HUES64 (cell line): ENCODE data around the gene PSME3IP1.

Source experiments
- H3K27ac ChIP-seq: 2 replicates; pipeline ENCODE4 v1.7.0; 2013; ENCODE audit warnings: low read depth, low read length, inconsistent platforms
- H3K27me3 ChIP-seq: 2 replicates; pipeline ENCODE4 v1.6.1; 2013; ENCODE audit warnings: mild to moderate bottlenecking, low read length; ENCODE audit not compliant: insufficient read depth
- H3K36me3 ChIP-seq: 2 replicates; pipeline ENCODE4 v1.6.1; 2013; ENCODE audit warnings: mild to moderate bottlenecking, low read length; ENCODE audit not compliant: insufficient read depth
- H3K4me1 ChIP-seq: 2 replicates; pipeline ENCODE4 v1.6.1; 2013; ENCODE audit warnings: mild to moderate bottlenecking, low read length, moderate library complexity; ENCODE audit not compliant: insufficient read depth
- H3K4me3 ChIP-seq: 2 replicates; pipeline ENCODE4 v1.5.1; 2013; ENCODE audit warnings: mild to moderate bottlenecking, low read length, moderate library complexity
- H3K9ac ChIP-seq: 2 replicates; pipeline ENCODE4 v1.6.1; 2013; ENCODE audit warnings: mild to moderate bottlenecking, low read depth, low read length
- H3K9me3 ChIP-seq: 2 replicates; pipeline ENCODE4 v1.6.1; 2013; ENCODE audit warnings: low read depth, low read length; ENCODE audit not compliant: insufficient read depth
- WGBS: fragments of 150-250, 120-280 bp; methylation state at CpG from one replicate; pipeline ENCODE4 v1.1.7; 2013; ENCODE audit warnings: missing lambda C conversion rate; 5-methylcytosine and 5-hydroxymethylcytosine counted together

PSME3IP1 gene

GRCh38 chr16:57150682-57151330 lies 35.0 kb downstream of the PSME3IP1 start:
- Histone ChIP-seq H3K4me1 (peaks cover 34% of the 10 kb centered on the region), H3K27me3 (no peaks in the 10 kb centered on the region), H3K9ac (no peak overlapping the region), H3K4me3 (no peak overlapping the region), H3K9me3 (no peaks in the 10 kb centered on the region), H3K27ac (no peak overlapping the region), H3K36me3 (peaks cover 37% of the 10 kb centered on the region)
- 86% methylated on average over 9 of the region's 9 CpGs for WGBS

- Histone ChIP-seq H3K4me3 (no peak overlapping the region), H3K4me1 (peaks cover 34% of the 10 kb centered on the region), H3K27me3 (no peaks in the 10 kb centered on the region), H3K36me3 (peaks cover 23% of the 10 kb centered on the region), H3K27ac (no peak overlapping the region), H3K9me3 (no peaks in the 10 kb centered on the region), H3K9ac (no peak overlapping the region)
- WGBS: 95% methylated on average over 10 of the region's 10 CpGs
Observed at GRCh38 chr16:57149391-57149790, 36.4 kb downstream of the PSME3IP1 start.

- Histone ChIP-seq H3K4me3 (no peak overlapping the region), H3K36me3 (peaks cover 14% of the 10 kb centered on the region), H3K9me3 (no peaks in the 10 kb centered on the region), H3K9ac (no peak overlapping the region), H3K4me1 (peaks cover 34% of the 10 kb centered on the region), H3K27me3 (no peaks in the 10 kb centered on the region), H3K27ac (no peak overlapping the region)
- WGBS: 96% methylated on average over 6 of the region's 6 CpGs
Observed at GRCh38 chr16:57148481-57148880, 37.4 kb downstream of the PSME3IP1 start.

GRCh38 chr16:57147381-57148221 lies 38.2 kb downstream of the PSME3IP1 start:
- Histone ChIP-seq H3K27ac (peak overlapping the region; percentile 62), H3K27me3 (no peaks in the 10 kb centered on the region), H3K36me3 (peaks cover 5% of the 10 kb centered on the region), H3K4me3 (no peak overlapping the region), H3K4me1 (peaks cover 34% of the 10 kb centered on the region), H3K9ac (no peak overlapping the region), H3K9me3 (no peaks in the 10 kb centered on the region)
- 39% methylated on average over 14 of the region's 14 CpGs for WGBS

DNA sequence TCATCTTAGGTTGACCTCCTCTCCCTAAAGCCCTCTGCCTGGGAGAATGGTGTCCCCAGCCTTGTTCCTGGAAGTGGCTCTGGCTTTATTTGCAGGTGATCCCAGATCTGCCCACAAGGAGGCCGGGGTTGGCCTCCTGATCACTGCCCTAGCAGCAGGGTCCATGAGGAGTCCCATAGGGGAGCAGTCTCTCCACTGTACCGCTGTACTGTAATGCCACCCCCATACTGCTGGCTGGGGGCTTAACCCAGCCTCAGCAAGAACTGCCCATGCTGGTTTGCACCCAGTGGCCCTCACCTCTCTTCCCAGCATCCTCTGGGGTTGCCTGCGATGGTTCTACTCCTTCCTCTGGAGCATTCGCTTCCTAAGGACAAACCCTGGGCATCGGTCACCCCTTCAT lies 39.1 kb downstream of the PSME3IP1 start:
- peaks cover 32% of the 10 kb centered on the region for H3K4me1 ChIP-seq
- no peaks in the 10 kb centered on the region for H3K36me3 ChIP-seq
- H3K27ac ChIP-seq: peak overlapping the region; percentile 17; the same call in 1 of the 2 replicates
- WGBS: 86% methylated on average over 5 of the region's 5 CpGs
- no peaks in the 10 kb centered on the region for H3K27me3 ChIP-seq
- no peaks in the 10 kb centered on the region for H3K9me3 ChIP-seq
- H3K4me3 ChIP-seq: no peak overlapping the region
- no peak overlapping the region for H3K9ac ChIP-seq

DNA sequence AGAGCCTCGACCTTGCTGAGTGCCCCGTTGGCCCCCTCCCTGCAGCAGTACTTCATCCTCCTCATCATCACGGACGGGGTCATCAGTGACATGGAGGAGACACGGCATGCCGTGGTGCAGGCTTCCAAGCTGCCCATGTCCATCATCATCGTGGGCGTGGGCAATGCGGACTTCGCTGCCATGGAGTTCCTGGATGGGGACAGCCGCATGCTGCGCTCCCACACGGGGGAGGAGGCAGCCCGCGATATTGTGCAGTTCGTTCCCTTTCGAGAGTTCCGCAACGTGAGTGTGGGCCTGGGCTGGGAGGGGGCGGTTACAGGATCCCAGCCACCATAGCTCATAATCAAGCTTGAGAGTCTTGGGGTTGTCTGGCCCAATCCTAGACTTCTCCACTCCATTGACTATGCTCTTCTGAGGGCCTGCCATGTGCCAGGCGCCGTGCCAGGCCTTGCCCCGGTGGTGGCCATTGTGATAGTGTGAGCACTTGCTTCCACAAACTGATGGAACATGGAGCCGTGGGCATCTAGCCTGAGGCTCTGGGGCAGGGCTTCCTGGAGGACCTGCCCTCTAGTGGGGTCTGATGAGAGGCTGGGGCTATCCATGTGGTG lies 39.7 kb downstream of the PSME3IP1 start:
- Histone ChIP-seq H3K9ac (no peak overlapping the region), H3K27me3 (no peaks in the 10 kb centered on the region), H3K9me3 (no peaks in the 10 kb centered on the region), H3K4me1 (peaks cover 27% of the 10 kb centered on the region), H3K36me3 (no peaks in the 10 kb centered on the region), H3K4me3 (no peak overlapping the region), H3K27ac (no peak overlapping the region)
- WGBS: 96% methylated on average over 24 of the region's 24 CpGs

DNA sequence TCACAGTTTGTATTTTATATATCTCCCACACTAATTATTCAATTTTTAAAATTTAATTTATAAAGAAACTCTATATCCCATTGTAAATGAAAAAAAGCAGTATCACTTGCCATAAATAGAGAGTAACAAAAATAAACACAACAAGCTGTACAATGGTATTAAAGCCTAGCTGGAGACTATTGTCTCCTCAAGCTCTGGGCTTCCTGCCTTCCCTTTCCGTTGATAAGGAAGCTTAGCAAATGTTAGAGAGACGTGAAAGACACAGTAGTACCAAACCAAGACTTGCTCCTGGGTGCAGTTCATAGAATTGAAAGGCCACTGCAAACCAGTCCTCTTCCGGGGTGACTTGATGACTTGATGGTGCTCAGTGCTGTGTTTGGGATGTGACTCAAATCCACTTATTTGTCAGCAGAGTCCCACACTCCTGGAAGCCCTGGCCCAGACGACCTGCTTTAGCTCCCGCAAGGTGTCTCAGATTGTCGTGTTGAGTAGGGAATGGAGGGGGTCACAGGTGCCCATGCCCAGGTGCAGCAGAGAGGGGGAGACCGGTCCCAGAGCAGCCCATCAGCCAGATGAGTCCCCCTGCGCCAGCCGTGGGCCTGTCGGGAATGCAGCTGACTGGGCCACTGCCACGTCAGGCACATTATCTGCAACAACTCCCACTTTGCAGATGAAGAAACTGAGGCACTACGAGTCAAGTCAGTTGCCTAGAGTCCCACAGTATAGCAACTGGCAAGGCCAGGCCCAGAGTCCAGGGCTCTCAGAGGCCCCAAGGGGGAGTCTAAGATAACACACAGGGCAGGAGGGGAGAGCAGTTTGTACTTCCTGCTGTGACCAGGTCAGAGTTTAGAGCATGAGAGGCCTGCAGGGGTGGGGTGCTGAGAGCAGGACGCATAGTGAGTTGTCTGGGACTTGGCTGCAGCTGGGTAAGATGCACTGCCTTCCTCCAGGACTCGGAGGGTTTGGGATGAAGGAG lies 40.5 kb downstream of the PSME3IP1 start:
- peaks cover 20% of the 10 kb centered on the region for H3K4me1 ChIP-seq
- H3K36me3 ChIP-seq: no peaks in the 10 kb centered on the region
- H3K9ac ChIP-seq: no peak overlapping the region
- H3K27me3 ChIP-seq: no peaks in the 10 kb centered on the region
- H3K27ac ChIP-seq: no peak overlapping the region
- H3K9me3 ChIP-seq: no peaks in the 10 kb centered on the region
- 81% methylated on average over 14 of the region's 14 CpGs for WGBS
- H3K4me3 ChIP-seq: no peak overlapping the region

DNA sequence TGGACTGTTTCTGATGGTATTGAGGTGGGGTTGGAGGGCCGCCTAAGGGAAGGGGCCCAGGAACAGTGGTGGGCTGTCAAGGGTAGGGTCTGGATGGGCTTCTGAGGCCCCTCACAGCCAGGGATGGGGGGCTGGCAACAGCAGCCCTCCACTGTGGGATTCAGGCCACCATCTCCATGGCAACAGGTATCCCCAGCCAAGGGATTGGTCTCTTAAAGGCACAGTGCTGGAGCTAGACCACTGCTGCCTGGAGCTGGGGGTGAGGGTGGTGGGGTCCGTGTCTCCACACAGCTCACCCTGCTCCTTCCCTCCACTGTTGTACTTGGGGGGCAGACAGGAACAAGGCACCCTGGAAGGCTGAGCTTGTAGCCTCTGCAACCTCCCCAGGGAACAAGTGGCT lies 41.8 kb downstream of the PSME3IP1 start:
- 82% methylated on average over 1 of the region's 2 CpGs for WGBS
- no peak overlapping the region for H3K27ac ChIP-seq
- no peak overlapping the region for H3K9ac ChIP-seq
- H3K27me3 ChIP-seq: no peaks in the 10 kb centered on the region
- H3K4me1 ChIP-seq: peaks cover 20% of the 10 kb centered on the region
- H3K9me3 ChIP-seq: no peaks in the 10 kb centered on the region
- no peak overlapping the region for H3K4me3 ChIP-seq
- no peaks in the 10 kb centered on the region for H3K36me3 ChIP-seq

GRCh38 chr16:57143149-57143921 lies 42.5 kb downstream of the PSME3IP1 start:
- Histone ChIP-seq H3K9me3 (no peaks in the 10 kb centered on the region), H3K9ac (no peak overlapping the region), H3K4me3 (no peak overlapping the region), H3K4me1 (peaks cover 20% of the 10 kb centered on the region), H3K27me3 (no peaks in the 10 kb centered on the region), H3K27ac (no peak overlapping the region), H3K36me3 (no peaks in the 10 kb centered on the region)
- 89% methylated on average over 14 of the region's 14 CpGs for WGBS
